Neural cell (in vitro differentiated cells): ENCODE measurements around the gene METTL9. TPM values are rescaled to one million over a fixed set of nuclear protein-coding genes. Genes with fewer than 3 reads are reported as not detected.

Source experiments
- H2AFZ ChIP-seq: fragments of 200-600, 300-800 bp; sonication (generic), shearing (Covaris generic); 2 replicates; pipeline ENCODE4 v1.6.0; 2014; ENCODE audit warnings: low read depth, mild to moderate bottlenecking, antibody characterized with exemption, low read length, moderate library complexity
- H3F3A ChIP-seq: fragments of 200-600 bp; shearing (Covaris generic); 2 replicates; pipeline ENCODE4 v1.6.1; 2016; ENCODE audit warnings: mild to moderate bottlenecking, moderate library complexity, mixed read lengths, antibody characterized with exemption, low read length; ENCODE audit not compliant: insufficient read depth, poor library complexity, severe bottlenecking
- H3K27ac ChIP-seq: fragments of 200-600, 300-800 bp; sonication (generic), shearing (Covaris generic); 2 replicates; pipeline ENCODE4 v1.5.1; 2014; ENCODE audit warnings: mild to moderate bottlenecking, low read length, moderate library complexity
- H3K27me3 ChIP-seq: fragments of 300-800, 200-600 bp; sonication (generic), shearing (Covaris generic); 2 replicates; pipeline ENCODE4 v1.6.0; 2014; ENCODE audit warnings: mild to moderate bottlenecking, low read depth, low read length, moderate library complexity; ENCODE audit not compliant: insufficient read depth
- H3K36me3 ChIP-seq: fragments of 300-800, 200-600 bp; sonication (generic), shearing (Covaris generic); 2 replicates; pipeline ENCODE4 v1.5.1; 2014; ENCODE audit warnings: mild to moderate bottlenecking, antibody characterized with exemption, low read length, moderate library complexity; ENCODE audit not compliant: insufficient read depth
- H3K4me2 ChIP-seq: fragments of 300-800, 200-600 bp; sonication (generic), shearing (Covaris generic); 2 replicates; pipeline ENCODE4 v1.6.0; 2014; ENCODE audit warnings: mild to moderate bottlenecking, low read length
- H3K4me3 ChIP-seq: fragments of 300-800, 200-600 bp; sonication (generic), shearing (Covaris generic); 2 replicates; pipeline ENCODE4 v1.5.1; 2014; ENCODE audit warnings: mild to moderate bottlenecking, low read length, moderate library complexity
- H3K79me2 ChIP-seq: fragments of 200-600 bp; shearing (Covaris generic); replicated peaks from 2 replicates; pipeline ENCODE4 v1.6.0; 2014; ENCODE audit warnings: mild to moderate bottlenecking, low read length, moderate library complexity; ENCODE audit not compliant: insufficient read depth
- H3K9ac ChIP-seq: fragments of 300-800, 200-600 bp; sonication (generic), shearing (Covaris generic); 2 replicates; pipeline ENCODE4 v1.6.1; 2016; ENCODE audit warnings: mild to moderate bottlenecking, low read length, mixed read lengths
- H3K9me2 ChIP-seq: fragments of 200-600 bp; shearing (Covaris generic); 2 replicates; pipeline ENCODE4 v1.6.1; 2016; ENCODE audit warnings: mild to moderate bottlenecking, low read length, mixed read lengths; ENCODE audit not compliant: insufficient read depth
- H3K9me3 ChIP-seq: fragments of 200-600, 300-800 bp; sonication (generic), shearing (Covaris generic); 2 replicates; pipeline ENCODE4 v1.6.1; 2016; ENCODE audit warnings: mild to moderate bottlenecking, mixed run types, low read length, moderate library complexity, mixed read lengths
- H4K20me1 ChIP-seq: fragments of 200-600 bp; shearing (Covaris generic); 2 replicates; pipeline ENCODE4 v1.6.1; 2016; ENCODE audit warnings: mild to moderate bottlenecking, mixed run types; ENCODE audit not compliant: insufficient read depth
- EP300 ChIP-seq: fragments of 450-650 bp; conservative IDR thresholded peaks from 2 replicates; pipeline ENCODE4 v1.6.1; 2014; ENCODE audit warnings: antibody characterized with exemption, mild to moderate bottlenecking, moderate library complexity; ENCODE audit not compliant: poor library complexity, severe bottlenecking
- EZH2 ChIP-seq: fragments of 200-600, 300-800 bp; shearing (Covaris generic), sonication (generic); IDR thresholded peaks from 2 replicates; pipeline ENCODE4 v1.6.1; 2014; ENCODE audit warnings: antibody characterized with exemption, low read length, borderline replicate concordance, mild to moderate bottlenecking; ENCODE audit not compliant: insufficient read depth, poor library complexity, severe bottlenecking
- RAD21 ChIP-seq: fragments of 450-650 bp; conservative IDR thresholded peaks from 2 replicates; pipeline ENCODE4 v1.6.1; 2014; ENCODE audit warnings: antibody characterized with exemption, mild to moderate bottlenecking, moderate library complexity
- SMC3 ChIP-seq: fragments of 450-650 bp; conservative IDR thresholded peaks from 2 replicates; pipeline ENCODE4 v1.6.1; 2014; ENCODE audit warnings: antibody characterized with exemption, mild to moderate bottlenecking, moderate library complexity; ENCODE audit not compliant: poor library complexity
- TAF1 ChIP-seq: IDR thresholded peaks from 2 replicates; pipeline ENCODE4 v1.6.1; 2012; ENCODE audit warnings: low read depth
- polyA plus RNA-seq: library from polyadenylated mRNA; depleted of rRNA; stranded (reverse); fragments of >200 nt; gene quantifications from 2 replicates; pipeline ENCODE4 v1.2.3, GENCODE V29; 2014
- TF ChIP-seq, protein P1 (sequence below): fragments of 450-650 bp; IDR thresholded peaks from 2 replicates; pipeline ENCODE4 v1.5.1; 2014; ENCODE audit warnings: antibody characterized with exemption, mild to moderate bottlenecking, moderate library complexity; ENCODE audit not compliant: poor library complexity, severe bottlenecking
- TF ChIP-seq, protein P2 (sequence below): IDR thresholded peaks from 2 replicates; pipeline ENCODE4 v1.6.1; 2012; ENCODE audit warnings: borderline replicate concordance

METTL9 gene
- polyA plus RNA-seq, 1 donor from 2014 or later = 483 TPM

DNA sequence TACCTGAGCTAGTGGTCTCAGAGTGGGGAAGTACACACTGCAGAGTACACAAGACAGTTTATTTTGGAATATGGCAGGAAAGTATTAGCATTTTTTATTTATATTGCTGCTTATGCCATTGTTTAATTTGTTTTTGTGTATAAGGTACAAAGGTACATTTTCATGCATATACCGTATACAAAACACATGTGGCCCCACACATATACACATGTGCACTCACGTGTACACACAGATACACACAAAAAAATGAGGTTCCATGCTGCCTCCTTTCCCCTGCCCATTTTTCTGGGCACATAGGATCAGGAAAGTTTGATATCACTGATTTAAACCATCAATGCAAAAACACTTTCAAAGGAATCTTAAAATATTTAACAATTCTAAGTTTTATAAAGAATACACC lies 40.1 kb downstream of the METTL9 start (continued):
- no peak for TF ChIP-seq TAF1

DNA sequence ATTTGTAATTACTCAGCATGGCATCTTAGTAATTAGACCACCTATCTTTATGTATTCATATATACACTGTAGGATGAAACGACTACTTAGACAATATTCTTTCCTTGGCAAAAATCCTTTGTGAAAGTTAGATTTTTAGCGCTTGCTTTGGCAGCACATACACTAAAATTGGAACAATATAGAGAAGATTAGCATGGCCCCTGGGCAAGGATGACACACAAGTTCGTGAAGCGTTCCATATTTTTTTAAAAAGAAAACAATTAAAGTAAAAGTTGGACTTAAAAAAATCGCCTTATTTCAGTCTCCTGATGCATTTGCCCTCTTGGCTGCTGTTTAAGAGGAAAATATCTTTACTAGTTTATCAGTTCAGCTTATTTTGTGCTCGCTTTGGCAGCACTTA lies 42.5 kb downstream of the METTL9 start:
- no peak overlapping the region for H3K9ac ChIP-seq
- no peaks in the 10 kb centered on the region for H4K20me1 ChIP-seq
- H3K27ac ChIP-seq = no peak overlapping the region
- TF ChIP-seq EP300 (no peak), TAF1 (no peak), EZH2 (no peak), SMC3 (no peak)
- TF ChIP-seq, protein P1, sequence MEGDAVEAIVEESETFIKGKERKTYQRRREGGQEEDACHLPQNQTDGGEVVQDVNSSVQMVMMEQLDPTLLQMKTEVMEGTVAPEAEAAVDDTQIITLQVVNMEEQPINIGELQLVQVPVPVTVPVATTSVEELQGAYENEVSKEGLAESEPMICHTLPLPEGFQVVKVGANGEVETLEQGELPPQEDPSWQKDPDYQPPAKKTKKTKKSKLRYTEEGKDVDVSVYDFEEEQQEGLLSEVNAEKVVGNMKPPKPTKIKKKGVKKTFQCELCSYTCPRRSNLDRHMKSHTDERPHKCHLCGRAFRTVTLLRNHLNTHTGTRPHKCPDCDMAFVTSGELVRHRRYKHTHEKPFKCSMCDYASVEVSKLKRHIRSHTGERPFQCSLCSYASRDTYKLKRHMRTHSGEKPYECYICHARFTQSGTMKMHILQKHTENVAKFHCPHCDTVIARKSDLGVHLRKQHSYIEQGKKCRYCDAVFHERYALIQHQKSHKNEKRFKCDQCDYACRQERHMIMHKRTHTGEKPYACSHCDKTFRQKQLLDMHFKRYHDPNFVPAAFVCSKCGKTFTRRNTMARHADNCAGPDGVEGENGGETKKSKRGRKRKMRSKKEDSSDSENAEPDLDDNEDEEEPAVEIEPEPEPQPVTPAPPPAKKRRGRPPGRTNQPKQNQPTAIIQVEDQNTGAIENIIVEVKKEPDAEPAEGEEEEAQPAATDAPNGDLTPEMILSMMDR = no peak
- TF ChIP-seq, protein P2, sequence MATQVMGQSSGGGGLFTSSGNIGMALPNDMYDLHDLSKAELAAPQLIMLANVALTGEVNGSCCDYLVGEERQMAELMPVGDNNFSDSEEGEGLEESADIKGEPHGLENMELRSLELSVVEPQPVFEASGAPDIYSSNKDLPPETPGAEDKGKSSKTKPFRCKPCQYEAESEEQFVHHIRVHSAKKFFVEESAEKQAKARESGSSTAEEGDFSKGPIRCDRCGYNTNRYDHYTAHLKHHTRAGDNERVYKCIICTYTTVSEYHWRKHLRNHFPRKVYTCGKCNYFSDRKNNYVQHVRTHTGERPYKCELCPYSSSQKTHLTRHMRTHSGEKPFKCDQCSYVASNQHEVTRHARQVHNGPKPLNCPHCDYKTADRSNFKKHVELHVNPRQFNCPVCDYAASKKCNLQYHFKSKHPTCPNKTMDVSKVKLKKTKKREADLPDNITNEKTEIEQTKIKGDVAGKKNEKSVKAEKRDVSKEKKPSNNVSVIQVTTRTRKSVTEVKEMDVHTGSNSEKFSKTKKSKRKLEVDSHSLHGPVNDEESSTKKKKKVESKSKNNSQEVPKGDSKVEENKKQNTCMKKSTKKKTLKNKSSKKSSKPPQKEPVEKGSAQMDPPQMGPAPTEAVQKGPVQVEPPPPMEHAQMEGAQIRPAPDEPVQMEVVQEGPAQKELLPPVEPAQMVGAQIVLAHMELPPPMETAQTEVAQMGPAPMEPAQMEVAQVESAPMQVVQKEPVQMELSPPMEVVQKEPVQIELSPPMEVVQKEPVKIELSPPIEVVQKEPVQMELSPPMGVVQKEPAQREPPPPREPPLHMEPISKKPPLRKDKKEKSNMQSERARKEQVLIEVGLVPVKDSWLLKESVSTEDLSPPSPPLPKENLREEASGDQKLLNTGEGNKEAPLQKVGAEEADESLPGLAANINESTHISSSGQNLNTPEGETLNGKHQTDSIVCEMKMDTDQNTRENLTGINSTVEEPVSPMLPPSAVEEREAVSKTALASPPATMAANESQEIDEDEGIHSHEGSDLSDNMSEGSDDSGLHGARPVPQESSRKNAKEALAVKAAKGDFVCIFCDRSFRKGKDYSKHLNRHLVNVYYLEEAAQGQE = no peak
- no peaks in the 10 kb centered on the region for H3K36me3 ChIP-seq
- no peak overlapping the region for H3K4me2 ChIP-seq
- no peak overlapping the region for H3K4me3 ChIP-seq
- H3K9me2 ChIP-seq = no peaks in the 10 kb centered on the region
- H3K9me3 ChIP-seq = no peaks in the 10 kb centered on the region
- H3K79me2 ChIP-seq = no peaks in the 10 kb centered on the region
- H2AFZ ChIP-seq = no peak overlapping the region
- H3F3A ChIP-seq = no peaks in the 10 kb centered on the region
- H3K27me3 ChIP-seq = no peaks in the 10 kb centered on the region

DNA sequence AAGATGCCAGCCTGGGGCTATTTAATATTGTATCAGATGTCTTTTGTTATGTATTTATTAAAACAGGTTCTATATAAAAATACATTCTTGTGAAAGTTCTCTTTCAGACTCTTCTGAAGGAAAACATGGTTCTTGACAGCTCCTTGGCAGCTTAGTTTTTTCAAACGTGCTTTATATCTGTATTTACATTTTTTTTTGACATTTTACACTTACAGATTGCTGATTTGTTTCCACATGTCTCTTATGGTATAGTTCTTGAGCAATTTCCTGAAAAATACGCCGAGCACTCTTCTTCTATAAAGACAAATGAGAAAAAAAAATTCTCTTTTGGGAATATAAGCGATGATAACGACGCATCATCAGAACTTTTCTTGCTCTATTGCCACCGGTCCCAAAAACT lies 43.5 kb downstream of the METTL9 start:
- no peak for TF ChIP-seq EZH2
- no peak for TF ChIP-seq TAF1
- H3K27ac ChIP-seq = no peak overlapping the region
- no peaks in the 10 kb centered on the region for H3K79me2 ChIP-seq
- H3K27me3 ChIP-seq = no peaks in the 10 kb centered on the region
- no peak overlapping the region for H3K9ac ChIP-seq
- no peak overlapping the region for H3K4me2 ChIP-seq
- H4K20me1 ChIP-seq = no peaks in the 10 kb centered on the region
- H2AFZ ChIP-seq = no peak overlapping the region
- no peaks in the 10 kb centered on the region for H3K9me3 ChIP-seq
- no peaks in the 10 kb centered on the region for H3K9me2 ChIP-seq
- H3K4me3 ChIP-seq = no peak overlapping the region
- no peaks in the 10 kb centered on the region for H3F3A ChIP-seq
- no peaks in the 10 kb centered on the region for H3K36me3 ChIP-seq

DNA sequence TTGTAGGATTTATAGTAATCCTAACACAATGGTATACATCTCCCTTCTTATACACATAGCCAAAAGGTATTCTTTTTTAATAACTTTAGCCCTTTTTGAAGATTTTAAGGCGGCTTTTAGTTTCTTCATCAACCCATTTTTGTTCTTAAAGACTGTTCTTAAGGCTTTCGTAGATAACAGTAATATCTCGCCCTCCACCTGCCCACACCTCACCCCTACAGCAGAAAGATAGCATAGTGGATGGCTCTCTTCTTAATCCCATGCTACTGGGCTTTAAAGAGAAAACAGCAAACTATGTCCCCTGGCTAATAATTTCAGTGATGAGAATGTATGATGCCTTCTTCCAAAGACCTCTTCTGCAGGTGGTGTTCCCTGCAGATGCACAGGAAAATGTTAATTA lies 44.4 kb downstream of the METTL9 start:
- Histone ChIP-seq H3K4me3 (no peak overlapping the region), H3K9me3 (no peaks in the 10 kb centered on the region), H4K20me1 (no peaks in the 10 kb centered on the region), H3K79me2 (no peaks in the 10 kb centered on the region), H3K4me2 (no peak overlapping the region), H3K36me3 (no peaks in the 10 kb centered on the region), H3K27me3 (no peaks in the 10 kb centered on the region), H3K9ac (no peak overlapping the region), H3K27ac (no peak overlapping the region), H3F3A (no peaks in the 10 kb centered on the region), H2AFZ (no peak overlapping the region), H3K9me2 (no peaks in the 10 kb centered on the region)
- no peak for TF ChIP-seq RAD21
- TF ChIP-seq, protein P2 = no peak
